Measurements from ENCODE around the gene ACP7.

DNA sequence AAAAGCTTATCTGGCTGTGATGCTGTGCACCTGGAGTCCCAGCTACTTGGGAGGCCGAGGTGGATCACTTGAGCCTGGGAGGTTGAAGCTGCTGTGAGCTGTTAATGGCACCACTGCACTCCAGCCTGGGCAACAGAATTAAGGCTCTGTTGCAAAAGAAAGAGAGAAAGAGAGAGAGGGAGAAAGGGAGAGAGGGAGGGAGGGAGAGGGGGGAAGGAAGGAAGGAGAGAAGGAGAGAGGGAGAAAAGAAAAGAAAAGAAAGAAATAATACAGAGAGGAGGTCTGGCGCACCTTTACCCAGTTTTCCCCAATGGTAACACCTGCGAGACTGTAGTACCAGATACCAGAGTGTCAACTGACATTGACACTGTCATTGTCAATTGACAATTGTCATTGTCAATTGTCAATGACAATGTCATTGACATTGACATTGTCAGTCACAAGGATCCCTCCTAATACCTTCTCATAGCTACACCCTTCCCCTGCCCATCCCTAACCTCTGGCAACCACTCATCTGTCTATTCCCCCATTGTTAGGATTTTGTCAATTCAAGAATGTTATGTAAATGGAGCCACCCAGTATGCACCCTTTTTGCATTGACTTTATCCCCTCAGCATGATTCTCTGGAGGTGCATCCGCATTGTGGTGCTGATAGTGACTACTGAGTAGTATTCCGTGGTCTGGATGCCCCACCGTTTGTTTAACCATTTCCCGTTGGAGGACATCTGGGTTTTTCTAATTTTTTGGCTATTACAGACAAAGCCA is 62.7 kb downstream of the ACP7 start:
- TF ChIP-seq, protein P1, sequence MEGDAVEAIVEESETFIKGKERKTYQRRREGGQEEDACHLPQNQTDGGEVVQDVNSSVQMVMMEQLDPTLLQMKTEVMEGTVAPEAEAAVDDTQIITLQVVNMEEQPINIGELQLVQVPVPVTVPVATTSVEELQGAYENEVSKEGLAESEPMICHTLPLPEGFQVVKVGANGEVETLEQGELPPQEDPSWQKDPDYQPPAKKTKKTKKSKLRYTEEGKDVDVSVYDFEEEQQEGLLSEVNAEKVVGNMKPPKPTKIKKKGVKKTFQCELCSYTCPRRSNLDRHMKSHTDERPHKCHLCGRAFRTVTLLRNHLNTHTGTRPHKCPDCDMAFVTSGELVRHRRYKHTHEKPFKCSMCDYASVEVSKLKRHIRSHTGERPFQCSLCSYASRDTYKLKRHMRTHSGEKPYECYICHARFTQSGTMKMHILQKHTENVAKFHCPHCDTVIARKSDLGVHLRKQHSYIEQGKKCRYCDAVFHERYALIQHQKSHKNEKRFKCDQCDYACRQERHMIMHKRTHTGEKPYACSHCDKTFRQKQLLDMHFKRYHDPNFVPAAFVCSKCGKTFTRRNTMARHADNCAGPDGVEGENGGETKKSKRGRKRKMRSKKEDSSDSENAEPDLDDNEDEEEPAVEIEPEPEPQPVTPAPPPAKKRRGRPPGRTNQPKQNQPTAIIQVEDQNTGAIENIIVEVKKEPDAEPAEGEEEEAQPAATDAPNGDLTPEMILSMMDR (IDR thresholded peaks at IDR 0.05; ENCODE audit: low read length): no peak
- TF ChIP-seq EZH2 (optimal IDR thresholded peaks at IDR 0.05; ENCODE audit: low read depth, low read length): no peak
